HG03064 (cell line): ENCODE measurements around the gene ENPEP.
"Not testable (repeated sequence)": the region's sequence is repeated elsewhere in the genome, so short reads cannot be mapped to it uniquely, and the experiment has no call there.

Experiments used
- ATAC-seq: cut with Tn5 transposase; IDR thresholded peaks from one replicate; pipeline ENCODE4 v1.9.1; 2021; ENCODE audit warnings: low read depth; ENCODE audit not compliant: unreplicated experiment

ENPEP gene

DNA sequence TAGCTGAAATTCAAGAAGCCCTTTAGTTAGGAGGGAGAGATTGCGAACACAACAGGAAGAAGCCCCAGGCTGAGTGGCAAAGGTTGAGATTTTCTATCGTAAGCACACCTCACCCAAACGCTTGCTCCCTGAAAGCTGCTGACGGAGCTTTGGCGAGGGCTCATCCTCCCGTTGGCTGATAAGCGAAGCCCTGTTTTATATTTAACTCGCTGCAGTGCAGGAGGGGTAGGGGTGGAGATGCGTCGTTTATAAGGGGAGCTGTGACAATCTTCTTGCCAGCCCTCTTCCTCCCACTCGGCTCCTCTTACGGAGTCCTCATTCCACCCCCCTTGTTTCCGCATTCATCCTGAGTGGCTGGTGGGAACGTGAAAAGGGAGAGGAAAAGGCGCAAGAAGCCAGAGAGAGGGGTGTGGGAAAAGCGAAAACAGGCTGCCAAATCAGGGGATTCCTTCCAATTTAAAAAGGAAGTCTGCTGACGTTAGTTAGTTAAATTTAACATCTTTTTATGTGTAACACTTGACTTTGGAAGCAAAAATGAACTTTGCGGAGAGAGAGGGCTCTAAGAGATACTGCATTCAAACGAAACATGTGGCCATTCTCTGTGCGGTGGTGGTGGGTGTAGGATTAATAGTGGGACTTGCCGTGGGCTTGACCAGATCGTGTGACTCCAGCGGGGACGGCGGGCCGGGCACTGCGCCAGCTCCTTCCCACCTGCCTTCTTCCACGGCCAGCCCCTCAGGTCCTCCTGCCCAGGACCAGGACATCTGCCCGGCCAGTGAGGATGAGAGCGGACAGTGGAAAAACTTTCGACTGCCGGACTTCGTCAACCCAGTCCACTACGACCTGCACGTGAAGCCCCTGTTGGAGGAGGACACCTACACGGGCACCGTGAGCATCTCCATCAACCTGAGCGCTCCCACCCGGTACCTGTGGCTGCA is at the start of gene ENPEP:
Gene ENPEP, plus strand, starts transcription at position 275 of the 938 bp plus-strand sequence. Its CDS starts 260 bp downstream, at position 535.
- no peak for ATAC-seq

DNA sequence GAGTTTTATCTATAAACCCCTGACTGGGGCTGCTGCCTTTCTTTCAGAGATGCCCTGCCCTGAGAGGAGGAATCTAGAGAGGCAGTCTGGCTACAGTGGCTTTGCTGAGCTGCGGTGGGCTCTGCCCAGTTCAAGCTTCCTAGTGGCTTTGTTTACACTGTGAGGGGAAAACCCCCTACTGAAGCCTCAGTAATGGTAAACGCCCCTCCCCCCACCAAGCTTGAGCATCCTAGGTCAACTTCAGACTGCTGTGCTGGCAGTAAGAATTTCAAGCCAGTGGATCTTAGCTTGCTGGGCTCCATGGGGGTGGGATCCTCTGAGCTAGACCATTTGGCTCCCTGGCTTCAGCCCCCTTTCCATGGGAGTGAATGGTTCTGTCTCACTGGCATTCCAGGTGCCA is 44.1 kb upstream of the ENPEP start:
- ATAC-seq = not testable (repeated sequence)

- ATAC-seq = not testable (repeated sequence)
These were observed 38.7 kb upstream of the ENPEP start for GRCh38 chr4:110437292-110437691.

- not testable (repeated sequence) for ATAC-seq
These were observed 36.7 kb upstream of the ENPEP start for GRCh38 chr4:110439209-110439608.

- ATAC-seq = no peak
These were observed 33.6 kb upstream of the ENPEP start for GRCh38 chr4:110442309-110442708.

DNA sequence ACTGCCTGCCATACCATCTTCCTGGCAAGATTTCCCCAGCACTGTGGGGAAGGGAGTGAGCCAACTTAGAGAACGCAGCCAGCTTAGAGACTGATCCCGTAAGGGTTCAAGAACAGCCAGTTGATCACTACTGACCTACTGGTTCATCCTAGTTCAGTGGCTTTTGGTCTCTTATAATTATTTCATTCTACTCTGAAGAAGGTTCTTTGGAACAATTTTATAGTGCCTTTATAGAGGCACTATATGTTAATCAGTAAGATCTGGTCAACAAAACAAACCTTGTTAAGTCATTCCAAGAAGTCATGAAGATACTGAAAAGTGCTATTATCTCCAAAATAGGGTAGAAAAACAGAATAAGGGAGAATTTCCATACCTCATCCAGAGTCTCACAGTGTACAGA is 33.2 kb upstream of the ENPEP start:
- no peak for ATAC-seq

DNA sequence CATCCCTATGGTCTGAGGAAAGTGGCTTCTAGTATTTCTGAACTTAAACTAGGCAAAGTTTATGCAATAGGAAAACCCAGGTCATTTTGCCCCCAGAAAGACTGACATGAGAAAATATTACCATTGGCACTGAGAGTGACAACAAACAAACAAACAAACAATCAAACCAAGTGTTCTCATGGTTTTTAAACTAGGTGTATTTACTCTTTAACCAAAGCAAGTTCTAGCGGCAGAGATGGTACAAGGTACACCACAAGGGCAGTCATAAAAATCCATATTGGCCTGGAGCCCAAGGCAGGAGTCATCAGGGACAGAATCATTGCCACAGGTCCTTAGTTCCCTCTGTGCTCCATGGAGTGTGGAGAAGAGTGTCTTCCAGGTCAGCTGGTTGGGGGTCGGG is 26.0 kb upstream of the ENPEP start:
- ATAC-seq = no peak

DNA sequence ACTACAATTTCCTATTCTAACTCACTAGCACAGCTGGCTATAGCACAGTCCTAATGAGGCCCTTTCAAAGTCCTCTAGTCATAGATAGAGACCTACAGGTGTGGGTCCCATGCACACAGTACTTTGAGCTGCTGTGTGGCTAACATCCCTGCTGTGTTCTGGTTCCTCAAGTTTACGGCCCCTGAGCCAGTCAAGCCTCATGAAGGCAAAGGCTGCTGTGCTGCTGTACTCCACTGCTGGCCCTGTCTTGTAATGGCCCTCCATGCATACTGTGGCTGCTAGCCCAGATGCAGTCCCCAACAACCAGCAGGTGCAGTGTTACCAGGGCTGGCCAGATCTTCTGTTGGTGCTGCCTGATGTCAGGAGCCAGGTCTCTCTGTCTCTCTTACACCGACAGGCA is 23.4 kb upstream of the ENPEP start:
- ATAC-seq = no peak

- no peak for ATAC-seq
These were observed 21.5 kb upstream of the ENPEP start for GRCh38 chr4:110454441-110454840.

- no peak for ATAC-seq
These were observed 17.3 kb upstream of the ENPEP start for GRCh38 chr4:110458494-110459266.

GRCh38 chr4:110460074-110460746 is 15.7 kb upstream of the ENPEP start:
- ATAC-seq = no peak

GRCh38 chr4:110467400-110467799 is 8.6 kb upstream of the ENPEP start:
- no peak for ATAC-seq

DNA sequence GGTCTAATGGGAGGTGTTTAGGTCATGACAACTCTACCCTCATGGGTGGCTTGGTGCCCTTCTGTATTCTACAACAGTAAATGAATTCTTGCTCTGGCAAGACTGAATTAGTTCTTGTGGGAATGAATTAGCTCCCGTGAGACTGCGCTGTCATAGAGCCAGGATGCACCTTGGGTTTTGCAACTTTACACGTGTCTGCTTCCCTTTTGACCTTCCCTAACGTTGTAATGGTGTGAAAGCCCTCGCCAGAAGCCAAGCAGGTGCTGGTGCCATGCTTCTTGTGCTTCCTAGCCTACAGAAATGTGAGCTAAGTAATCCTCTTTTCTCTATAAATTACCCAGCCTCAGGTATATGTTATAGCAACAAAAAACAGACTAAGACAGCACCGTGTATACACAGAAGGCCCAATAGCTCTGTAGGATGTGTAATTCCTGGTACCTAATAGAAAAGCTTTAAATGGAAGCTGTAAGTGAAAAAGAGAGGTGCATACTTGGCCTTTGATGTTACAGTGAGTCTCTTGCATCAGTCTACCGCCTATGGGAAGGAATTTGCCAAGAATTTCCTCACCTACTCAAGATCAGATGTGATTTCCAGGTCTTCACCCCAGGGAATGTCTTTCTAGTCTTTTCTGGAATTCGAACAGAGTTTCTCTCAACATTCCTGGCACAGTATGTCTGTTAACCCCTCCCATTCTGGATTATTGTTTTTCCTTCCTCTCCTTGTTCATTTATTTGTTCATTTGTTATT is 3.2 kb upstream of the ENPEP start:
- no peak for ATAC-seq

DNA sequence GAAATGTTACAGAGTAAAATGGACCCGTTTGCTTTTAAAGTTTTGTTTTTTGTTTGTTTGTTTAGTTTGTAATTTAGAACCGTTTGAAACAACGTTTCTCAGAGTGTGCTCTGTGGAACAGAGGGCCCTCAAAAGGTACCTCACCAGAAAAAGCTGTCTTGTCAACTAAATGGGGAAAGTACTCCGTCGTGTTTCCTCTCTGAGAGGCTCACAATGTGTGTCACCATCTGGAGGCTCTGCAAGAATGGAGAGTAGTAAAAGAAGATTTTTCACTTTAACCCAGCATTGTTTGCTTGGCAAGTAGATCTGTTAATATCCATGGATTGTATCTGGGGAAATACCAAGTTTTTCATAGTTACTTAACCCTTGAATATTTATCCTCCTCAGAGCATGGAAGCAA is 1.5 kb upstream of the ENPEP start:
- no peak for ATAC-seq

DNA sequence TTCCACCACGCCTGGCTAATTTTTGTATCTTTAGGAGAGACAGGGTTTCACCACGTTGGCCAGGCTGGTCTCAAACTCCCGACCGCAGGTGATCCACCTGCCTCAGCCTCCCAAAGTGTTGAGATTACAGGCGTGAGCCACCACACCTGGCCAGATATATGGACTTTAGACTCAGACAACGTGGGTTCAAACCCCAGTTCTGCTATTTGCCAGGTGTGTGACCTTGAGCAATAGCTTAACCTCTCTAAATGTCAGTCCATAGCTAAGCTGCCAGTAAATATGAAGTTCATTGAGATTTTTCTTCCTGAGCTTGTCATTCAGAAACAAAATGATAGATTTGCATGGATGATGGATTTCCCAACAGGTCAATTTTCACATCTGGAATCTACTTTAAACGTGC is 875 bp upstream of the ENPEP start:
- not testable (repeated sequence) for ATAC-seq

DNA sequence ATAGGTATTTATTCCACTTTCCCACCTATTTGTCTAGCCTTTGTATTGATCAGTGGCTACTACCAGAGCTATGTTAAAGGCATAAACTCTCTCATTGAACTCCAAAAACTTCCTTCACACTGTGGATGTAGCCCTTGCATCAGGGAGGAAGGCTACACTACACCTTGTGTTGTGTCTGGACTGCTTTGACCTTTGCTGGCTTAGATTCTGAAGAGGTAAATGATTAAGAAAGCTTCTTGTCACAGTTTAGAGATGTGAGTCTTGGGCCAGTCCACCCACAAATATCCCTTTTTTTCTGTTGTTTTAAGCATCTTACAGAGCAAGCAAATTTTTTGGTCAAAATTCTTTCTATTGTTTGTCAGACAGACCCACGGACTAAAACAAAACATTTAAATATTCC is 1.9 kb downstream of the ENPEP start:
- no peak for ATAC-seq

GRCh38 chr4:110480031-110480549 is 4.1 kb downstream of the ENPEP start:
- ATAC-seq = no peak

DNA sequence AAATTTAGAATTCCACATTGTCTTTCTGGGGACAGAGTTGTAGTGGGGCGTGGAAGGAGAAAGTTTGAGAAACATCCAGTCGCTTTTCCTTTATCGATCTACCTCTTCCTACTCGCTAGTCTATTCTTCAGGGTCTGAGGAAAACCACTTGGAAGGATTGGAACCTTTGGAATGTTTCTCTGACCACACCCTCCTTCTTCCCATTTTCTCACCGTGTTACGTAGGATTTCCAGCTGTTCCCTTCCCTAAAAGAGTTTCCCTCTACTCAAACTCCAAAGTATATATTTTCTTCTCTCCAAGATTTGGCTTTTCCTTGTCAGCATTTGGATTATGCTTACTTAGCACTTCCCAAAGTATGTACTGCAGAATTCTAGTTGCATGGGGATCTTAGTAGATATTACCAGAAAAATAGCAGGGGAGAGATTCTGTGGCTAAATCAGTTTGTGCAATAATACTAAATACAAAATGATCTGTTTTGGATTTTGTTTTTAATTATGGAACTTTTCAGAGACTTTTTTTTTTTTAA is 4.9 kb downstream of the ENPEP start:
- ATAC-seq = no peak

DNA sequence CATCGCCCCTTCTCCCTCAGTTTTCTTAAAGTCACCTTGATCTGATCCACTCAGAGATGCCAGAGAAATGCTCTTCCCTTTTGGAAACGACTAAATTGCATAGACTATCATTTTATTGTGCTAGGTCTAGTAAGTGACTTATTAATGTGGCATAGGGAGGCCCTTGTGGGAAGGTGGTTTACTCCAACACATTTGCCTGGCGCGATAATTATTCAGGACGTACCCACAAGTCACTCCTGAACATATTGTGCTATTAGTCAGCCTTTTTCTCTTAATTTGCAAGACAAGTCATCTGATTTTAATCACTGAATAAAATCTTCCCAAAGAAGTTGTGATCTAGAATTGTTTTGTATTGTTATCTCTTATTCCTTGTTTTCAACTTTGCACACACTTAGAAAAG is 7.6 kb downstream of the ENPEP start:
- ATAC-seq = no peak

GRCh38 chr4:110484029-110484428 is 8.1 kb downstream of the ENPEP start:
- ATAC-seq = peak; percentile 99
